HepG2 (cell line): ENCODE data around the gene C14orf132. TPM values are rescaled to one million over a fixed set of nuclear protein-coding genes. Genes with fewer than 3 reads are reported as not detected.

Experiments used
- ATAC-seq: fragments of 200-7000 bp; cut with Tn5 transposase; 3 replicates; pipeline ENCODE4 v1.9.1; 2020; ENCODE audit warnings: mild to moderate bottlenecking, moderate library complexity
- BruUV-seq: library from RNA; stranded (reverse); fragments of 400-500 nt; replicated peaks from 2 replicates; lab custom pipeline; 2021; lab: Mats Ljungman, UMichigan
- CTCF ChIA-PET: fragments of 300-600 bp; formaldehyde crosslinking; extraction: SDS; loops from one replicate; lab custom pipeline; 2021; ENCODE audit warnings: low total read pairs, inconsistent platforms, low intra/inter-chr PET ratio; lab: Yijun Ruan, JAX
- POLR2A ChIA-PET: fragments of 350-600 bp; sonication (Branson Sonifier 250); formaldehyde crosslinking; loops from one replicate; lab custom pipeline; 2020; ENCODE audit warnings: antibody characterized with exemption, inconsistent platforms; lab: Yijun Ruan, JAX
- DNase-seq: peaks from one replicate; pipeline ENCODE4 v3.0.0-alpha.2; 2015; ENCODE audit warnings: low spot score
- FAIRE-seq: peaks from 3 replicates; lab custom pipeline; 2011; peaks lifted over from hg19 to GRCh38; lab: Jason Lieb, UNC
- H2AFZ ChIP-seq: one replicate; pipeline ENCODE4 v1.6.1; 2011; ENCODE audit warnings: low read length, inconsistent platforms
- H3K27ac ChIP-seq: fragments of 300-600 bp; 3 replicates; pipeline ENCODE4 v1.8.0; 2011; ENCODE audit warnings: mixed run types, mild to moderate bottlenecking, mixed read lengths, low read length, inconsistent platforms; ENCODE audit not compliant: insufficient read depth; ENCODE audit errors: extremely low read length
- H3K27me3 ChIP-seq, 2 experiments: fragments of 200-600 bp in 1 of 2; 2 replicates in 1 of 2; 3 replicates in 1 of 2; pipeline versions ENCODE4 v1.6.0 to v1.8.0; 2011; ENCODE audit warnings: low read length in 2 of 2, mild to moderate bottlenecking in 2 of 2, moderate library complexity in 2 of 2, inconsistent platforms in 1 of 2; ENCODE audit not compliant: insufficient read depth in 2 of 2, control insufficient read depth in 1 of 2
- H3K36me3 ChIP-seq, 2 experiments: fragments of 200-600 bp in 1 of 2; replicated peaks in 1 of 2; 2 replicates in 1 of 2; 3 replicates in 1 of 2; pipeline versions ENCODE4 v1.5.1 to v1.8.0; 2011; ENCODE audit warnings: low read length in 2 of 2, inconsistent platforms in 1 of 2; ENCODE audit not compliant: insufficient read depth in 2 of 2, control insufficient read depth in 1 of 2
- H3K4me1 ChIP-seq: 2 replicates; pipeline ENCODE4 v1.5.1; 2012; ENCODE audit warnings: low read length, inconsistent platforms; ENCODE audit not compliant: insufficient read depth
- H3K4me2 ChIP-seq: 2 replicates; pipeline ENCODE4 v1.6.0; 2011; ENCODE audit warnings: low read depth, low read length, inconsistent platforms
- H3K4me3 ChIP-seq, 3 experiments: fragments of 200-600 bp in 1 of 3; sonication (generic), shearing (Covaris generic) in 1 of 3; replicated peaks in 1 of 3; 2 replicates each; pipeline ENCODE4 v1.5.1; 2011 to 2016; ENCODE audit warnings: low read length in 3 of 3, inconsistent platforms in 2 of 3, low read depth in 2 of 3, mild to moderate bottlenecking in 2 of 3, control low read depth in 1 of 3, mixed read lengths in 1 of 3; ENCODE audit not compliant: insufficient read depth in 1 of 3
- H3K79me2 ChIP-seq: one replicate; pipeline ENCODE4 v1.6.1; 2011; ENCODE audit warnings: low read length, inconsistent platforms; ENCODE audit not compliant: insufficient read depth
- H3K9ac ChIP-seq: 2 replicates; pipeline ENCODE4 v1.6.0; 2011; ENCODE audit warnings: mild to moderate bottlenecking, low read depth, low read length, inconsistent platforms; ENCODE audit not compliant: insufficient read depth
- H3K9me3 ChIP-seq: 2 replicates; pipeline ENCODE4 v1.5.1; 2012; ENCODE audit warnings: mild to moderate bottlenecking, low read length
- H4K20me1 ChIP-seq: 2 replicates; pipeline ENCODE4 v1.6.0; 2011; ENCODE audit warnings: inconsistent platforms, mild to moderate bottlenecking, low read length, moderate library complexity; ENCODE audit not compliant: insufficient read depth
- DMAP1 ChIP-seq: IDR thresholded peaks from 2 replicates; pipeline ENCODE4 v1.6.1; 2016
- ELK4 ChIP-seq: sonication (generic); formaldehyde crosslinking; IDR thresholded peaks from 2 replicates; pipeline ENCODE4 v1.9.0; 2021; ENCODE audit warnings: missing genetic modification reagents, borderline replicate concordance
- GATAD1 ChIP-seq: IDR thresholded peaks from 2 replicates; pipeline ENCODE4 v1.6.1; 2016; ENCODE audit warnings: missing genetic modification reagents, missing compliant biosample characterization
- GZF1 ChIP-seq: sonication (generic); formaldehyde crosslinking; IDR thresholded peaks from 2 replicates; pipeline ENCODE4 v1.5.1; 2020; ENCODE audit warnings: mild to moderate bottlenecking, missing genetic modification reagents
- HOXA5 ChIP-seq: sonication (generic); formaldehyde crosslinking; IDR thresholded peaks from 2 replicates; pipeline ENCODE4 v1.4.0; 2020; ENCODE audit warnings: missing genetic modification reagents
- ISL2 ChIP-seq: sonication (generic); formaldehyde crosslinking; IDR thresholded peaks from 2 replicates; pipeline ENCODE4 v1.5.0; 2020; ENCODE audit warnings: missing genetic modification reagents
- NFKB2 ChIP-seq: sonication (generic); formaldehyde crosslinking; IDR thresholded peaks from 2 replicates; pipeline ENCODE4 v1.4.0; 2020; ENCODE audit warnings: missing genetic modification reagents, borderline replicate concordance
- NR2F1 ChIP-seq, 2 experiments: fragments of 450-650 bp in 1 of 2; formaldehyde crosslinking in 1 of 2; IDR thresholded peaks; 2 replicates each; pipeline versions ENCODE4 v1.5.0 to v1.6.1; 2016 to 2020; ENCODE audit warnings: mild to moderate bottlenecking in 1 of 2, missing compliant biosample characterization in 1 of 2, missing genetic modification reagents in 1 of 2, moderate library complexity in 1 of 2
- RFX5 ChIP-seq: IDR thresholded peaks from 2 replicates; pipeline ENCODE4 v1.6.1; 2011; ENCODE audit warnings: low read depth, low read length, improper control_type of control experiment
- SATB2 ChIP-seq: sonication (generic); formaldehyde crosslinking; IDR thresholded peaks from 2 replicates; pipeline ENCODE4 v1.5.0; 2020; ENCODE audit warnings: missing genetic modification reagents
- SMARCC2 ChIP-seq: fragments of 450-650 bp; IDR thresholded peaks from 2 replicates; pipeline ENCODE4 v1.6.1; 2017; ENCODE audit warnings: antibody characterized with exemption, mild to moderate bottlenecking
- TBL1XR1 ChIP-seq: fragments of 150-350 bp; IDR thresholded peaks from 2 replicates; pipeline ENCODE4 v1.6.1; 2014; ENCODE audit warnings: borderline replicate concordance, low read length; ENCODE audit not compliant: partially characterized antibody
- THAP8 ChIP-seq: sonication (generic); formaldehyde crosslinking; IDR thresholded peaks from 2 replicates; pipeline ENCODE4 v1.5.1; 2020; ENCODE audit warnings: missing genetic modification reagents, mild to moderate bottlenecking, borderline replicate concordance
- USF2 ChIP-seq, 2 experiments: sonication (generic) in 1 of 2; formaldehyde crosslinking in 1 of 2; IDR thresholded peaks; 2 replicates each; pipeline versions ENCODE4 v1.5.1 to v1.6.1; 2011 to 2020; ENCODE audit warnings: borderline replicate concordance in 1 of 2, low read depth in 1 of 2, low read length in 1 of 2, mild to moderate bottlenecking in 1 of 2, missing genetic modification reagents in 1 of 2, moderate library complexity in 1 of 2
- ZNF274 ChIP-seq: sonication (generic); formaldehyde crosslinking; IDR thresholded peaks from 2 replicates; pipeline ENCODE4 v1.5.1; 2020; ENCODE audit warnings: mild to moderate bottlenecking, missing genetic modification reagents
- ZNF510 ChIP-seq: sonication (generic); formaldehyde crosslinking; IDR thresholded peaks from 2 replicates; pipeline ENCODE4 v1.4.0; 2020; ENCODE audit warnings: low read depth, mild to moderate bottlenecking, missing genetic modification reagents
- ZNF547 ChIP-seq: sonication (generic); formaldehyde crosslinking; IDR thresholded peaks from 2 replicates; pipeline ENCODE4 v1.5.1; 2020; ENCODE audit warnings: mild to moderate bottlenecking, missing genetic modification reagents
- ZNF598 ChIP-seq: sonication (generic); formaldehyde crosslinking; IDR thresholded peaks from 2 replicates; pipeline ENCODE4 v1.5.1; 2020; ENCODE audit warnings: mild to moderate bottlenecking, missing genetic modification reagents, borderline replicate concordance
- ZNF703 ChIP-seq: sonication (generic); formaldehyde crosslinking; IDR thresholded peaks from 2 replicates; pipeline ENCODE4 v1.5.1; 2020; ENCODE audit warnings: missing genetic modification reagents, mild to moderate bottlenecking, moderate library complexity, borderline replicate concordance
- WGBS: methylation state at CpG from one replicate; pipeline ENCODE4 v1.1.6; 2017; ENCODE audit warnings: low lambda C conversion rate; 5-methylcytosine and 5-hydroxymethylcytosine counted together
- in situ Hi-C: cut with HindIII; loops from 2 replicates; pipeline ENCODE4 v1.10.0; 2017; ENCODE audit warnings: low pct_unique_long_range_greater_than_20kb; ENCODE audit not compliant: extremely low pct_ligation_motif_present
- intact Hi-C: fragments of 100-400 bp; cut with micrococcal nuclease; formaldehyde crosslinking; loops from one replicate; pipeline ENCODE4 v1.10.0; 2022; ENCODE audit not compliant: unreplicated experiment
- polyA plus RNA-seq, 8 experiments: library from polyadenylated mRNA; depleted of rRNA in 3 of 8; stranded (reverse) in 7 of 8; unstranded in 1 of 8; fragments of >200 nt; fragmentation: Illumina TruSeq in 4 of 8; extraction: Trizol in 4 of 8; gene quantifications; 2 replicates each; pipeline versions ENCODE4 v1.2.1 to v1.2.3, GENCODE V29; 2011 to 2016; ENCODE audit warnings: low read depth in 4 of 8, missing spikeins in 1 of 8, mixed read lengths in 1 of 8; ENCODE audit not compliant: insufficient read depth in 1 of 8
- total RNA-seq, 5 experiments: library from RNA; depleted of rRNA; stranded (reverse); fragments of >200 nt; fragmentation: Illumina TruSeq; extraction: Trizol; gene quantifications; 2 replicates each; pipeline ENCODE4 v1.2.3, GENCODE V29; 2016; ENCODE audit warnings: low read depth in 1 of 5
- TF ChIP-seq, protein P1 (sequence below): IDR thresholded peaks from 2 replicates; pipeline ENCODE4 v1.6.1; 2012; ENCODE audit warnings: low read depth, low read length, improper control_type of control experiment

The C14orf132 gene
- total and polyA plus RNA-seq, 2 of the 13 experiments (the other 11 are each of a cell fraction or from before 2014, with no cell fraction given), result 0.13 to 0.15 TPM

DNA sequence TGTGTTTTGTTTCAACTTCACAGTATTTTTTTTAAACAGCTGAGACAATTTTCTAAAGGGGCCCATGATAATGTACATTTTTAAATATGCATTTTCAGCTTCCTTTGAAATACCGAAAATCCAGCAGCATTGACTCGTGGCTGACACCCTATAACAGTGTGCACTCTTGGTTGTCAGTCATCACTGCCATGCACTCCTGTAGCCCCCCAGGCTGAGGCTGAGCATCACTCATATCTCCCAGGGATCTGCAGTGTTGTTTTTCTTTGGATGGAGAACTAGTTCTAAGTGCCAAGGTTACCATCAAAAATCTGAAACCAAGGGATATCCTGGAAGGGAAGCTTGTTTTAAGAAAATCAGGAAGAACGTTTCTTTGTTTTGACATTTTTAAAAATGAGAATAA, 81.2 kb downstream of the C14orf132 start:
- Histone ChIP-seq H3K79me2 (no peaks in the 10 kb centered on the region), H3K27ac (no peak overlapping the region), H3K4me2 (no peak overlapping the region), H3K4me1 (no peaks in the 10 kb centered on the region), H3K9me3 (no peaks in the 10 kb centered on the region), H2AFZ (no peak overlapping the region), H3K9ac (no peak overlapping the region), H3K4me3 (no peak overlapping the region), H3K36me3 (no peaks in the 10 kb centered on the region), H4K20me1 (no peaks in the 10 kb centered on the region), H3K27me3 (no peaks in the 10 kb centered on the region; a peak in 1 of 5 replicates)
- intact Hi-C loops, result no loop called here
- ChIA-PET POLR2A (no interaction called here), CTCF (no interaction called here)
- 43% methylated on average over 3 of the region's 3 CpGs for WGBS
- TF ChIP-seq ZNF547 (CRISPR knock-in tag), result no peak
- TF ChIP-seq ZNF510 (CRISPR knock-in tag), result no peak
- TF ChIP-seq, protein P1, sequence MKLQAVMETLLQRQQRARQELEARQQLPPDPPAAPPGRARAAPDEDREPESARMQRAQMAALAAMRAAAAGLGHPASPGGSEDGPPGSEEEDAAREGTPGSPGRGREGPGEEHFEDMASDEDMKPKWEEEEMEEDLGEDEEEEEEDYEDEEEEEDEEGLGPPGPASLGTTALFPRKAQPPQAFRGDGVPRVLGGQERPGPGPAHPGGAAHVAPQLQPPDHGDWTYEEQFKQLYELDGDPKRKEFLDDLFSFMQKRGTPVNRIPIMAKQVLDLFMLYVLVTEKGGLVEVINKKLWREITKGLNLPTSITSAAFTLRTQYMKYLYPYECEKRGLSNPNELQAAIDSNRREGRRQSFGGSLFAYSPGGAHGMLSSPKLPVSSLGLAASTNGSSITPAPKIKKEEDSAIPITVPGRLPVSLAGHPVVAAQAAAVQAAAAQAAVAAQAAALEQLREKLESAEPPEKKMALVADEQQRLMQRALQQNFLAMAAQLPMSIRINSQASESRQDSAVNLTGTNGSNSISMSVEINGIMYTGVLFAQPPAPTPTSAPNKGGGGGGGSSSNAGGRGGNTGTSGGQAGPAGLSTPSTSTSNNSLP, result no peak
- no peak for TF ChIP-seq GZF1
- TF ChIP-seq DMAP1, result no peak
- no peak for TF ChIP-seq SMARCC2
- TF ChIP-seq ZNF274 (CRISPR knock-in tag), result no peak
- TF ChIP-seq TBL1XR1, result no peak
- TF ChIP-seq NFKB2 (CRISPR knock-in tag), result no peak
- TF ChIP-seq NR2F1 (CRISPR knock-in tag; IDR thresholded peaks at IDR 0.05), result no peak
- no peak for TF ChIP-seq RFX5
- no peak for TF ChIP-seq ELK4 (CRISPR knock-in tag)
- no peak for TF ChIP-seq USF2 (IDR thresholded peaks at IDR 0.05; ENCODE audit: low read depth, low read length)
- TF ChIP-seq USF2 (CRISPR knock-in tag; IDR thresholded peaks at IDR 0.05; ENCODE audit: borderline replicate concordance), result no peak
- no peak for TF ChIP-seq GATAD1 (CRISPR knock-in tag)
- no peak for TF ChIP-seq ZNF598 (CRISPR knock-in tag)
- no peak for TF ChIP-seq HOXA5
- no peak for TF ChIP-seq ISL2 (CRISPR knock-in tag)
- TF ChIP-seq THAP8 (CRISPR knock-in tag), result no peak
- TF ChIP-seq SATB2 (CRISPR knock-in tag), result no peak
- TF ChIP-seq ZNF703 (CRISPR knock-in tag), result no peak
- FAIRE-seq (no peak), ATAC-seq (no peak), DNase-seq (no peak)
- no TSS peak for BruUV-seq
- in situ Hi-C loops, result no loop called here
